ENCODE results near the gene TASP1. TPM values are rescaled to one million over a fixed set of nuclear protein-coding genes. Genes with fewer than 3 reads are reported as not detected.

Gene TASP1
- total RNA-seq, 1 donor from 2014 or later, result 4.8 TPM

GRCh38 chr20:13353261-13353945 is 285.3 kb downstream of the TASP1 start:
- no peak for DNase-seq (ENCODE audit: low read depth)
- no peak for TF ChIP-seq CTCF (conservative IDR thresholded peaks at IDR 0.05; ENCODE audit: low read depth, low read length)
- H3K4me3 ChIP-seq (ENCODE audit: low read depth, low read length), result no peak overlapping the region

- H3K4me3 ChIP-seq (ENCODE audit: low read depth, low read length), result no peak overlapping the region
- TF ChIP-seq CTCF (conservative IDR thresholded peaks at IDR 0.05; ENCODE audit: low read depth, low read length), result no peak
- no peak for DNase-seq (ENCODE audit: low read depth)
Observed at GRCh38 chr20:13349235-13349604, 289.5 kb downstream of the TASP1 start.

GRCh38 chr20:13348311-13349234 is 290.2 kb downstream of the TASP1 start:
- TF ChIP-seq CTCF (conservative IDR thresholded peaks at IDR 0.05; ENCODE audit: low read depth, low read length), result no peak
- no peak for DNase-seq (ENCODE audit: low read depth)
- no peak overlapping the region for H3K4me3 ChIP-seq (ENCODE audit: low read depth, low read length)

- TF ChIP-seq CTCF (conservative IDR thresholded peaks at IDR 0.05; ENCODE audit: low read depth, low read length), result no peak
- no peak overlapping the region for H3K4me3 ChIP-seq (ENCODE audit: low read depth, low read length)
- DNase-seq (ENCODE audit: low read depth), result no peak
Observed at GRCh38 chr20:13344671-13345070, 294.1 kb downstream of the TASP1 start.

- no peak for TF ChIP-seq CTCF (conservative IDR thresholded peaks at IDR 0.05; ENCODE audit: low read depth, low read length)
- no peak overlapping the region for H3K4me3 ChIP-seq (ENCODE audit: low read depth, low read length)
- no peak for DNase-seq (ENCODE audit: low read depth)
Observed at GRCh38 chr20:13342469-13343242, 296.1 kb downstream of the TASP1 start.

GRCh38 chr20:13341737-13342393 is 296.9 kb downstream of the TASP1 start:
- TF ChIP-seq CTCF (conservative IDR thresholded peaks at IDR 0.05; ENCODE audit: low read depth, low read length), result no peak
- H3K4me3 ChIP-seq (ENCODE audit: low read depth, low read length), result no peak overlapping the region
- no peak for DNase-seq (ENCODE audit: low read depth)

Data from epithelial cell of proximal tubule (primary cell).